Activated CD8-positive, alpha-beta T cell treated with anti-CD3 and anti-CD28 coated beads, Interleukin-2, amount 10 ng/mL, durations not matched to agents 7 days and 5 days (primary cell): ENCODE results near the gene CXCL6. TPM values are rescaled to one million over a fixed set of nuclear protein-coding genes. Genes with fewer than 3 reads are reported as not detected.

Experiments
- ATAC-seq: fragments of 150-1000 bp; cut with Tn5 transposase; one replicate; pipeline ENCODE4 v1.10.0; 2021; ENCODE audit warnings: moderate library complexity
- CTCF ChIA-PET: fragments of 350-600 bp; sonication (Branson Sonifier 250); formaldehyde crosslinking; loops from one replicate; lab custom pipeline; 2021; ENCODE audit warnings: antibody characterized with exemption; lab: Charles Lee
- POLR2A ChIA-PET: fragments of 350-600 bp; sonication (Branson Sonifier 250); formaldehyde crosslinking; loops from one replicate; lab custom pipeline; 2021; ENCODE audit warnings: antibody characterized with exemption; lab: Charles Lee
- DNase-seq: peaks from one replicate; pipeline ENCODE4 v3.0.0-alpha.2; 2020
- H3K27ac Mint-ChIP-seq: one replicate; pipeline ENCODE4 v1.8.0; 2021; ENCODE audit warnings: mild to moderate bottlenecking, mixed read lengths
- H3K27me3 Mint-ChIP-seq: one replicate; pipeline ENCODE4 v1.8.0; 2021; ENCODE audit warnings: low read depth, mixed read lengths
- H3K36me3 Mint-ChIP-seq: one replicate; pipeline ENCODE4 v1.8.0; 2021; ENCODE audit warnings: low read depth, mixed read lengths
- H3K4me1 Mint-ChIP-seq: one replicate; pipeline ENCODE4 v1.8.0; 2021; ENCODE audit warnings: low read depth, mixed read lengths
- H3K4me3 Mint-ChIP-seq: one replicate; pipeline ENCODE4 v1.8.0; 2021; ENCODE audit warnings: mild to moderate bottlenecking, mixed read lengths
- H3K9me3 Mint-ChIP-seq: one replicate; pipeline ENCODE4 v1.8.0; 2022; ENCODE audit warnings: mixed read lengths; ENCODE audit not compliant: insufficient read depth
- total RNA-seq, 2 experiments: library from RNA; stranded (reverse); gene quantifications; one replicate each; pipeline ENCODE4 v1.2.3, GENCODE V29; 2021

CXCL6 gene
- not detected for total RNA-seq

DNA sequence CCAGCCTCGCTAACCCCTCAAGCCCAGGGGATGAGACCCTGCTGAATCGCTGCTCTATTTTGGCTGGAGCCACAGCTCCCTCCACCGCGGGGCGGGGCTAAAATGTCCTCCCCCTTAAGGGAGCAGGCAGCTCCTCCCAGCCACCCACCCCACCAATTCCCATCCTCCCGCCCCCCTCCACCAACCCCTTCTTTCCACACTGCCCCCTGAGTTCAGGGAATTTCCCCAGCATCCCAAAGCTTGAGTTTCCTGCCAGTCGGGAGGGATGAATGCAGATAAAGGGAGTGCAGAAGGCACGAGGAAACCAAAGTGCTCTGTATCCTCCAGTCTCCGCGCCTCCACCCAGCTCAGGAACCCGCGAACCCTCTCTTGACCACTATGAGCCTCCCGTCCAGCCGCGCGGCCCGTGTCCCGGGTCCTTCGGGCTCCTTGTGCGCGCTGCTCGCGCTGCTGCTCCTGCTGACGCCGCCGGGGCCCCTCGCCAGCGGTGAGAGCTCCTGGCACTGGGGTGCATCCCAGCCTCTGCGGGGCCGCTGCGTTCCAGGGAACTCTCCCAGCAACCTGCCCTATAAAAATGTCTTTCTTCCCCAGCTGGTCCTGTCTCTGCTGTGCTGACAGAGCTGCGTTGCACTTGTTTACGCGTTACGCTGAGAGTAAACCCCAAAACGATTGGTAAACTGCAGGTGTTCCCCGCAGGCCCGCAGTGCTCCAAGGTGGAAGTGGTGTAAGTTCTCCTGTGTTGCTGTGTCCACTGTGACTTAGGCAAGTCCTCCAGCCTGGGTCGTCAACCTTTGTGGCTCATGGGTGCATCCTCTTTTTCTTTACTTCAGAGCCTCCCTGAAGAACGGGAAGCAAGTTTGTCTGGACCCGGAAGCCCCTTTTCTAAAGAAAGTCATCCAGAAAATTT, at the start of gene CXCL6:
CXCL6 (plus strand) TSS at position 306 of the 907 bp plus-strand sequence; CDS start at position 379, 73 bp downstream.
- CTCF ChIA-PET: no interaction called here
- Mint-ChIP-seq H3K27ac (no peak within 1 kb of the TSS), H3K27me3 (peaks cover 8% of the 10 kb centered on the region), H3K4me1 (no peaks in the 10 kb centered on the region), H3K36me3 (no peaks in the 10 kb centered on the region), H3K4me3 (no peak within 1 kb of the TSS), H3K9me3 (no peaks in the 10 kb centered on the region)
- ATAC-seq: no peak
- DNase-seq: no peak
- POLR2A ChIA-PET: no interaction called here

DNA sequence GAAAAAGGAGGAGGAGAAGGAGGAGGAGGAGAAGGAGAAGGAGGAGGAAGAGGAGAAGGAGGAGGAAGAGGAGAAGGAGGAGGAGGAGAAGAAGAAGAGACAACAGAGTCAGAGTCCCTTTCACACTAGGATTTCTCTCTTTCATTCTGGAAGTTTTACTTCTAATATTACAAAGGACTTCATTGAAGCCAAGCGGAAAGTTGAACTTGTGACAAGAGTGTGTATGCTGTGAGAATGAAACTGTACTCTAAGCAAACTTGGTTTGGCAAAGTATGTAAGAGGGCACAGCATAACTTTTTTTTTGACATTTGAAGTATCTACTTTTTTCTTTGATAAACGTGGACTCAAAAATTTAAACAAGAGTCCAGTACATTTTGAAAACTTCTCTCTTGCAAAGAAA, 48.1 kb upstream of the CXCL6 start:
- ATAC-seq (no peak), DNase-seq (no peak)
- Mint-ChIP-seq H3K36me3 (no peaks in the 10 kb centered on the region), H3K9me3 (no peaks in the 10 kb centered on the region), H3K27me3 (no peaks in the 10 kb centered on the region), H3K4me3 (no peak overlapping the region), H3K4me1 (no peaks in the 10 kb centered on the region), H3K27ac (no peak overlapping the region)
- ChIA-PET CTCF (no interaction called here), POLR2A (no interaction called here)

- H3K27me3 Mint-ChIP-seq: no peaks in the 10 kb centered on the region
- H3K27ac Mint-ChIP-seq: no peak overlapping the region
- H3K4me3 Mint-ChIP-seq: no peak overlapping the region
- ATAC-seq: no peak
- no peaks in the 10 kb centered on the region for H3K9me3 Mint-ChIP-seq
- H3K36me3 Mint-ChIP-seq: no peaks in the 10 kb centered on the region
- ChIA-PET POLR2A (no interaction called here), CTCF (interaction anchor here (1.2 kb wide), 1 partner anchor 16 kb away, joined by 4 read pairs; no protein-coding TSS in a partner anchor)
- DNase-seq: no peak
- H3K4me1 Mint-ChIP-seq: no peaks in the 10 kb centered on the region
Observed at GRCh38 chr4:73798842-73799241, 37.6 kb upstream of the CXCL6 start.

GRCh38 chr4:73800206-73800605, 36.3 kb upstream of the CXCL6 start:
- POLR2A ChIA-PET: no interaction called here
- no peaks in the 10 kb centered on the region for H3K27me3 Mint-ChIP-seq
- DNase-seq: no peak
- CTCF ChIA-PET: no interaction called here
- no peaks in the 10 kb centered on the region for H3K4me1 Mint-ChIP-seq
- no peak overlapping the region for H3K27ac Mint-ChIP-seq
- ATAC-seq: no peak
- H3K36me3 Mint-ChIP-seq: no peaks in the 10 kb centered on the region
- no peaks in the 10 kb centered on the region for H3K9me3 Mint-ChIP-seq
- H3K4me3 Mint-ChIP-seq: no peak overlapping the region

GRCh38 chr4:73801692-73802091, 34.8 kb upstream of the CXCL6 start:
- Mint-ChIP-seq H3K27ac (no peak overlapping the region), H3K4me1 (no peaks in the 10 kb centered on the region), H3K4me3 (no peak overlapping the region), H3K36me3 (no peaks in the 10 kb centered on the region), H3K27me3 (no peaks in the 10 kb centered on the region), H3K9me3 (no peaks in the 10 kb centered on the region)
- ChIA-PET POLR2A (no interaction called here), CTCF (no interaction called here)
- DNase-seq (no peak), ATAC-seq (no peak)

DNA sequence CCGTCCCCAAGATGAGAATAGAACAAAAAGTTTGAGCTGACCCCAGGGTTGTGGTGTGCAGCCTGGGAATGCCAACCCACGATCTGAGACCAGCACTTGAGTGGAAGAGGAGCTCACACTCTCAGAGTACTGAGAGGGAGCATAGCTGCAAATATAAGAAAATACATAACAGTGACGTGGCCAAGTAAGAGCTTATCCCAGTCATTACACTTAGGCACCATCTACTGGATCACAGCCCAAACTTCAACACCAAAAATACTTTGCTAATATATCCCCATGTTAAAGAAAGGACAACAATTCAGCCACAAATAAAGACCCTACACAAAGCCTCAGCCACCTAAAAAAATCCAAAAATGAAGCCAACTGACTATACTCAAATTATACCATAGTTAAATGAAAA, 33.3 kb upstream of the CXCL6 start:
- CTCF ChIA-PET: interaction anchor here (1.1 kb wide), 1 partner anchor 20 kb away, joined by 3 read pairs; no protein-coding TSS in a partner anchor
- DNase-seq (no peak), ATAC-seq (no peak)
- no peak overlapping the region for H3K27ac Mint-ChIP-seq
- H3K27me3 Mint-ChIP-seq: no peaks in the 10 kb centered on the region
- H3K36me3 Mint-ChIP-seq: no peaks in the 10 kb centered on the region
- no peaks in the 10 kb centered on the region for H3K9me3 Mint-ChIP-seq
- no peak overlapping the region for H3K4me3 Mint-ChIP-seq
- POLR2A ChIA-PET: no interaction called here
- no peaks in the 10 kb centered on the region for H3K4me1 Mint-ChIP-seq

DNA sequence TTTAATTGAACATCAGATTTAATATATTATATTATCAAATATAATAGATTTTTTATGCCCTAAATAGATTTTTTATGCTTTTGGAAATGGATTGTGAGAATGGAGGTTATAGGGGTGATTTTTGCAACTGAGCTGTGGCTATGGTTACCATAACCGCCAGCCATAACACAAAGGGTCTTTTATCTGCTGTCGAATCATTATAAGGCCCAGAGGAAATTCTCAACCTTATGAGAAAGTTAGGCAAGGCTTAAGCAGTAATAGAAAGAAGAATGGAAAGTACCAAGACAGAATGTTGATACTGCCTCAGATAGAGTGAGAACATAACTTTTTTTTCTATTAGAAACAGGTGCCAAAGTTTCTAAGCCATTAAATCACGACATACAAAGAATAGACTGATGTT, 26.3 kb upstream of the CXCL6 start:
- Mint-ChIP-seq H3K4me3 (no peak overlapping the region), H3K9me3 (no peaks in the 10 kb centered on the region), H3K4me1 (no peaks in the 10 kb centered on the region), H3K27ac (no peak overlapping the region), H3K36me3 (no peaks in the 10 kb centered on the region), H3K27me3 (no peaks in the 10 kb centered on the region)
- ATAC-seq (no peak), DNase-seq (no peak)
- ChIA-PET POLR2A (no interaction called here), CTCF (no interaction called here)

GRCh38 chr4:73811841-73812240, 24.6 kb upstream of the CXCL6 start:
- H3K4me3 Mint-ChIP-seq: no peak overlapping the region
- no peaks in the 10 kb centered on the region for H3K9me3 Mint-ChIP-seq
- no peaks in the 10 kb centered on the region for H3K27me3 Mint-ChIP-seq
- ChIA-PET POLR2A (no interaction called here), CTCF (no interaction called here)
- H3K36me3 Mint-ChIP-seq: no peaks in the 10 kb centered on the region
- ATAC-seq: no peak
- H3K27ac Mint-ChIP-seq: no peak overlapping the region
- no peaks in the 10 kb centered on the region for H3K4me1 Mint-ChIP-seq
- DNase-seq: no peak

GRCh38 chr4:73814679-73815078, 21.8 kb upstream of the CXCL6 start:
- H3K4me3 Mint-ChIP-seq: no peak overlapping the region
- ATAC-seq: no peak
- CTCF ChIA-PET: no interaction called here
- no peaks in the 10 kb centered on the region for H3K9me3 Mint-ChIP-seq
- no peak overlapping the region for H3K27ac Mint-ChIP-seq
- H3K4me1 Mint-ChIP-seq: no peaks in the 10 kb centered on the region
- POLR2A ChIA-PET: no interaction called here
- H3K27me3 Mint-ChIP-seq: no peaks in the 10 kb centered on the region
- no peak for DNase-seq
- H3K36me3 Mint-ChIP-seq: no peaks in the 10 kb centered on the region

DNA sequence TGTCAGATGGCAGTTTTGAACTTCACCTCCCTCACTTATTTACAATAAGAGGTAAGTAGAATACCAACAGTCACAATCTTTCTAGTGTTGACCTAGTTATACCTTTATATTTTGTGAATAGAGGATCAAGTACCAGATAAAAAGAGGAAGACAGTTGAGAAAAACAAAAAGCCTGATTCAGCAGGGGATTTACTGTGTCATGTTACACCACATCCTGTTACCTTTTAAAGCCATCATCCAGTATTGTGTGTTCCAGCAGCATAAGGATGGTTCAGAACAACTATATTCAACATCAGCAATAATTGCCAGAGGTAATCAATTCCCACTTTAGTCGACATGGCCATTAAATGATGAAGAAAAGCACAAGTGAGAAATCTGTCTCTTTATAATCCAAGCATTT, 21.3 kb upstream of the CXCL6 start:
- no peaks in the 10 kb centered on the region for H3K27me3 Mint-ChIP-seq
- no peaks in the 10 kb centered on the region for H3K36me3 Mint-ChIP-seq
- DNase-seq: no peak
- H3K4me1 Mint-ChIP-seq: no peaks in the 10 kb centered on the region
- ChIA-PET CTCF (no interaction called here), POLR2A (no interaction called here)
- H3K27ac Mint-ChIP-seq: no peak overlapping the region
- no peaks in the 10 kb centered on the region for H3K9me3 Mint-ChIP-seq
- H3K4me3 Mint-ChIP-seq: no peak overlapping the region
- ATAC-seq: no peak

DNA sequence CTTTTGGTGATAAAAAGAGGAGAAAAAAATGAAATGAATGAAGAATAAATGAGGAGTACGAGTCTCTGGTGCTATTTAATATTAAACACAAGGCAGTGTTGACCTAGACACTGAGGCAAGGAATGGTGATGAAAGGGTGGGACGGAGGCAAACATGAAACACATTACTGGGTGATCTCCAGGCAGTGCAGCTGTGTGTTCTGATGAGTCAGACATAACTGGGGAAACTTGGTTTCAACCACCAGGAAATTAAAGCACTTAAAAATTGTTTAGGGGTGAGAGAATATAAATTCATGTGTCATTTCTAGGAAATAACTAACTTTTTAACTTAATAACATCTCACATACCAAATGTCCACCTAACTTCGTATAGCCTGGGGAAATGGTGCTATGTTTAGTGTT, 19.7 kb upstream of the CXCL6 start:
- no peaks in the 10 kb centered on the region for H3K27me3 Mint-ChIP-seq
- H3K4me3 Mint-ChIP-seq: no peak overlapping the region
- H3K9me3 Mint-ChIP-seq: no peaks in the 10 kb centered on the region
- H3K27ac Mint-ChIP-seq: no peak overlapping the region
- POLR2A ChIA-PET: interaction anchor here (0.7 kb wide), 1 partner anchor 26 kb away, joined by 7 read pairs; no protein-coding TSS in a partner anchor
- CTCF ChIA-PET: no interaction called here
- no peak for ATAC-seq
- H3K36me3 Mint-ChIP-seq: no peaks in the 10 kb centered on the region
- H3K4me1 Mint-ChIP-seq: no peaks in the 10 kb centered on the region
- DNase-seq: no peak

GRCh38 chr4:73817341-73817740, 19.1 kb upstream of the CXCL6 start:
- Mint-ChIP-seq H3K27ac (no peak overlapping the region), H3K27me3 (no peaks in the 10 kb centered on the region), H3K4me3 (no peak overlapping the region), H3K36me3 (no peaks in the 10 kb centered on the region), H3K4me1 (no peaks in the 10 kb centered on the region), H3K9me3 (no peaks in the 10 kb centered on the region)
- DNase-seq (no peak), ATAC-seq (no peak)
- ChIA-PET POLR2A (no interaction called here), CTCF (no interaction called here)
